GM12891 (cell line): ENCODE data around the gene RHBDD3.

Experiments
- DNase-seq: peaks from one replicate; pipeline ENCODE4 v3.0.0; 2011; ENCODE audit warnings: low spot score; ENCODE audit not compliant: insufficient read length
- FAIRE-seq: peaks from 2 replicates; lab custom pipeline; 2011; peaks lifted over from hg19 to GRCh38; lab: Jason Lieb, UNC
- PAX5 ChIP-seq: IDR thresholded peaks from 2 replicates; pipeline ENCODE4 v1.6.1; 2011; ENCODE audit warnings: low read length, moderate library complexity, mild to moderate bottlenecking; ENCODE audit not compliant: insufficient read depth, severe bottlenecking
- POLR2A ChIP-seq: IDR thresholded peaks from 2 replicates; pipeline ENCODE4 v1.6.1; 2011; ENCODE audit warnings: low read depth, low read length, control low read depth
- POLR2AphosphoS5 ChIP-seq: IDR thresholded peaks from 2 replicates; pipeline ENCODE4 v1.6.1; 2011; ENCODE audit warnings: low read depth, low read length, control low read depth
- POU2F2 ChIP-seq: IDR thresholded peaks from 2 replicates; pipeline ENCODE4 v1.6.1; 2011; ENCODE audit warnings: low read depth, mild to moderate bottlenecking, control low read depth, low read length, moderate library complexity
- SPI1 ChIP-seq: IDR thresholded peaks from 2 replicates; pipeline ENCODE4 v1.6.1; 2011; ENCODE audit warnings: low read depth, low read length, control low read depth
- TAF1 ChIP-seq: IDR thresholded peaks from 2 replicates; pipeline ENCODE4 v1.6.1; 2011; ENCODE audit warnings: low read depth, low read length, control low read depth

The RHBDD3 gene

GRCh38 chr22:29311464-29312217 lies 43.9 kb upstream of the RHBDD3 start:
- no peak for FAIRE-seq
- DNase-seq, result peak; percentile 13
- TF ChIP-seq POU2F2, result no peak
- TF ChIP-seq POLR2AphosphoS5, result no peak
- TF ChIP-seq POLR2A, result no peak
- TF ChIP-seq SPI1, result no peak
- no peak for TF ChIP-seq PAX5
- TF ChIP-seq TAF1, result no peak

DNA sequence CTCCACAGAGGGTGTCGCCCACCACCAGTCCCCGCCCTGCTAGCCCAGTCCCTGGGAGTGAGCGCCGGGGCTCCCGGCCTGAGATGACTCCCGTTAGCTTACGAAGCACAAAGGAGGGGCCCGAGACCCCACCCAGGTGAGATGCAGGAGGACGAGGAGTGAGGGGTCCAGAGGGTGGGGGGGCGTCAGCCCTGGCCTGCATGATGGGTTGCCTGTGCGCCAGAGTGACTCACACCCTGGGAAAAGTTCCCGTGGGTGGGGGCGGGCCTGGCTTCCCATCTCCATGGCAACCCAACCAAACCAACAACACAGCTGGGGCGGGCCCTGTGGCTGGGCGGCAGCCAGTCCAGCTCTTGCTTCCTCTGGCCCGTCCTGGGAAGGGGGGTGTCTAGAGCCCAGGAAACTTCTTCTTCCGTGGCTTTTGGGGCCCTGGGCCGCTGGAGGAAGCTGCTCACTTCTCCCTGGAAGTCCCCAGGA lies 43.1 kb upstream of the RHBDD3 start:
- peak; percentile 79 for DNase-seq
- FAIRE-seq, result peak; percentile 75
- TF ChIP-seq POU2F2, result no peak
- no peak for TF ChIP-seq POLR2AphosphoS5
- no peak for TF ChIP-seq TAF1
- no peak for TF ChIP-seq SPI1
- TF ChIP-seq POLR2A, result no peak
- no peak for TF ChIP-seq PAX5

DNA sequence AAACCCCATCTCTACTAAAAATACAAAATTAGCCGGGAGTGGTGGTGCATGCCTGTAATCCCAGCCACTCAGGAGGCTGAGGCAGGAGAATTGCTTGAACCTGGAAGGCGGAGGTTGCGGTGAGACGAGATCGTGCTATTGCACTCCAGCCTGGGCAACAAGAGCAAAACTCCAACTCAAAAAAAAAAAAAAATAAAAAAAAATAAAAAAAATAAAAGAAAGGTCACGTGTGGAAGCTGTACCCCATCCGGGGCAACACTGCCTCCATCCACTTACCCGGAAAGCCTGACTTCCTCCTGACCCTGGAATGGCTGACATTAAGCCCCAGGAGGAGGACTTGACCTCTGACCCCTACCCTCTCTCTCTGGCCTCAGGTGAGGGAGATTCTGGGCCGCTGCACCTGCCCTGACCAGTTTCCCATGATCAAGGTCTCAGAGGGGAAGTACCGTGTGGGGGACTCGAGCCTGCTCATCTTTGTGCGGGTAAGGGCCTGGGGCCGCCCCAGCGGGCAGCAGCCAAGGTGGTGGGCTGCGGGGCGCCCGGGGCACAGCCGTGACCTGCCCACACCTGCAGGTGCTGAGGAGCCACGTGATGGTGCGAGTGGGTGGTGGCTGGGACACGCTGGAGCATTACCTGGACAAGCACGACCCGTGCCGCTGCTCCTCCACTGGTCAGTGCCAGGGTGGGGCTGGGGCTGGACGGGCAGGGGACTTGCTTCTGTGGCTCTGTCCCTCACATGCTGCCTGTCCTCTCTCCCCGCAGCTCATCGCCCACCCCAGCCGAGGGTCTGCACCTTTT lies 42.5 kb upstream of the RHBDD3 start:
- FAIRE-seq, result peak; percentile 51
- peak; percentile 17 for DNase-seq
- TF ChIP-seq TAF1 (no peak), SPI1 (0 out of 2 replicates have a peak, but pooled peaks have one; percentile 5)

- FAIRE-seq (no peak), DNase-seq (peak; percentile 8)
- TF ChIP-seq PAX5 (no peak), SPI1 (no peak), POU2F2 (no peak), POLR2A (no peak)
These were observed 41.7 kb upstream of the RHBDD3 start for GRCh38 chr22:29309332-29310064.

DNA sequence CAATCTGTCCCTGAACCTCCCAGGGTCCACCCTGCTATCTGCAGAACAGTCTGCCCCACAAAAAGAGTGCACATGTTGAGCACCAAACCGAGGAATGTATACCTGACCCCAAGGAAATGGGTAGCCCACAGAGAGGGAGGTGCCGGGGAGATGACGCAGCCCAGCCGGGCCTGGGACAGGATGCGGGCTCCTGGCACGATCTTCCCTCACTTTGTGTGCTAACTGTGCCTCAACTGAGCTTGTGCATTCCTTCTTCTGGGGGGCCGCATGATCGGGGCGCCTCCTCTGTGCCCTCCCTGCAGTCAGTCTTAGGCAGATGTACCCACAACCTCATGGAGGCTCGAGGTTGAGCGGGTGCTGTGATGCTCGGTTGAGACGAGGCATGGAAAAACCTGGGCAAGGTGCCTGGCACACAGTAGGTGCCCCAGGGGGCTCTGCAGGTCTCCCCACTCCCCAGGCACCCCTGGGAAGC lies 41.0 kb upstream of the RHBDD3 start:
- TF ChIP-seq POU2F2, result no peak
- TF ChIP-seq TAF1, result no peak
- no peak for TF ChIP-seq POLR2A
- no peak for TF ChIP-seq PAX5
- no peak for TF ChIP-seq POLR2AphosphoS5
- no peak for TF ChIP-seq SPI1

DNA sequence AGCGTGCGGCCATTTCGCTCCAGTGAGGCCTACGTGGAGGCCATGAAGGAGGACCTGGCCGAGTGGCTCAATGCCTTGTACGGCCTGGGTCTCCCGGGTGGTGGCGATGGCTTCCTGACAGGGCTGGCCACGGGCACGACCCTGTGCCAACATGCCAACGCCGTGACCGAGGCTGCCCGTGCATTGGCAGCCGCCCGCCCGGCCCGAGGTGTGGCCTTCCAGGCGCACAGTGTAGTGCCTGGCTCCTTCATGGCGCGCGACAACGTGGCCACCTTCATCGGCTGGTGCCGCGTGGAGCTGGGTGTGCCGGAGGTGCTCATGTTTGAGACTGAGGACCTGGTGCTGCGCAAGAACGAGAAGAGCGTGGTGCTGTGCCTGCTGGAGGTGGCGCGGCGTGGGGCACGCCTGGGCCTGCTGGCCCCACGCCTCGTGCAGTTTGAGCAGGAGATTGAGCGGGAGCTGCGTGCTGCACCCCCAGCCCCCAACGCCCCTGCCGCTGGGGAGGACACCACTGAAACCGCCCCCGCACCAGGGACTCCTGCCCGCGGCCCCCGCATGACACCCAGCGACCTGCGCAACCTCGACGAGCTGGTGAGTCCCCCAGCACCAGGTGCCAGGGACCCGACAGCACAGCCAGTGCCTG lies 40.5 kb upstream of the RHBDD3 start:
- DNase-seq (no peak), FAIRE-seq (no peak)
- no peak for TF ChIP-seq SPI1
- no peak for TF ChIP-seq POLR2AphosphoS5
- TF ChIP-seq POU2F2, result no peak
- no peak for TF ChIP-seq POLR2A
- TF ChIP-seq PAX5, result no peak
- TF ChIP-seq TAF1, result no peak

More for the DNA sequence above, 41.0 kb upstream of the RHBDD3 start:
- FAIRE-seq, result no peak
- no peak for DNase-seq

- DNase-seq (no peak), FAIRE-seq (no peak)
- no peak for TF ChIP-seq POU2F2
- TF ChIP-seq TAF1, result no peak
- no peak for TF ChIP-seq POLR2AphosphoS5
- no peak for TF ChIP-seq POLR2A
- TF ChIP-seq SPI1, result no peak
- TF ChIP-seq PAX5, result no peak
These were observed 39.9 kb upstream of the RHBDD3 start for GRCh38 chr22:29307596-29308147.

DNA sequence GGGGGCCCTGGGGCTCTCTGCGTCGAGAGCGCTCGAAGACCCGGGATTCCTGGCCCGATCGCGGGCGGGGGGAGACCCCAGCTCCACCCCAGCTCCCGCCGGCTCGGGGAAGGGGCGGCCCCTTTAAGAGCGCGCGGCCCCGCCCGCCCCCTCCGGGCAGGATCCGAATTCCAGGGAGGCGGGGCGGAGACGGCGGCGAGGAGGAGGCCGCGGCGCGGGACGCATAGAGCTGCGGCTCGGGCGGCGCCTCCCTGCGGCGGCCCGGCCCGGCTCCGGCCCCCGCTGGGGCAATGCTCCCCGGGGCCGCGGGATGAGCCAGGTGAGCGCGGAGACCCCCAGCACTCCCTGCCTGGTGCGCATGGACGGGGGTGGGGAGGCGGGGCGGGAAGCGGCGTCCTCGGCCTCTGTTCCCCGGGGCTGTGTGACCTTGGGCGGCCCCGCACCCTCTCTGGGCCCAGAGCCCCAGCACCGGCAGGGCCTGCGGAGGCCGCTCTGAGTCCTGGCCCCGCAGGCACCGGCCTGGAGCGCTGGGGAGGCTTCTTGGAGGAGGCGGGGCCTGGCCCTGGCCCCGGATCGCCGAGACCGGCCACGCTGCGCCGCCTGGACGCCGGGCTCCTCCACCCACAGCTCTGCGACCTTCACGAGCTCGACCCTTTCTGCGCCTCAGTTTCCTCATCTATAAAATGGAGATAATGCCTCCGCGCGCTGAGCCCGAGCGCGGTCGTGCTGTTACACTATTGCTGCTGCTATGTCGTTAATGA lies 39.2 kb upstream of the RHBDD3 start:
- TF ChIP-seq POLR2A (no peak), POU2F2 (no peak), TAF1 (no peak), SPI1 (no peak), POLR2AphosphoS5 (no peak), PAX5 (no peak)
- peak; percentile 59 for DNase-seq
- no peak for FAIRE-seq

DNA sequence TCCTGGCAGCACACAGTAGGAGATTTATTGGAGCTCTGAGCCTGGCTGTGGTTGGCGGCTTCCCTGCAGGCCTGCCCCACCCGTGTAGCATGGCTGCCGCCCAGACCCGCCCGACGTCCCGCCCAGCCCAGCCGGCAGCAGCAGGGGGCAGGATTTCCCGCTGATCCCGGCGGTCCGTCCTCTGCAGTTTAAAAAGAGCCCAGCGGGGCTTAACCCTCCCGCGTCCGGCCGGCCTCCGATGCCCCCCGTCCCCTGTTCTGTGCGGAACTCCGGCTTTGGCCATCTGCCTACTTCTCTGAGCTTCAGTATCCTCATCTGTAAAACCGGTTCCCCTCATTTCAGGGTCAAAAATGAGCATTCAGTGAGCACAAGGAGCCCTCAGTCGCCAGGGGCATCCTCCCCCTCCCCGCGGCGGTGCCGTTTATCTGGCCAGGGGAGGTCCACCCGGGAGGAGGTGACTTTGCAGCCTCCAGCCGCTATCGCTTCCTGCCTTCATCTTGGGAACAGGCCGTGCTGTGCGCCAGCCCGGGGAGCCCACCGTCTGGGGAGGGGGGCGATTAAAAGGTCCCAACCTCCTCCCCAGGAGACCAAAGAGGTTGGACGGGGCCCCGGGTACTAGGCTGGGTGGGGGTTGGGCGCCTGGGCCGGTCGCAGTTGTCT lies 38.5 kb upstream of the RHBDD3 start, which contains the start of gene GAS2L1:
Gene GAS2L1, plus strand, starts transcription at position 476 of the 660 bp plus-strand sequence. CDS start 1,456 bp downstream, outside the sequence.
- FAIRE-seq (peak; percentile 83), DNase-seq (peak; percentile 73)
- no peak for TF ChIP-seq POLR2A
- TF ChIP-seq PAX5, result no peak
- TF ChIP-seq POLR2AphosphoS5, result no peak
- no peak for TF ChIP-seq TAF1
- no peak for TF ChIP-seq SPI1
- TF ChIP-seq POU2F2, result no peak
